ENCODE measurements around the gene CES2.

- no peak for TF ChIP-seq CTCF (IDR thresholded peaks at IDR 0.05; ENCODE audit: insufficient read depth, low read length, poor library complexity, severe bottlenecking)
- TF ChIP-seq EZH2phosphoT487 (conservative IDR thresholded peaks at IDR 0.05; ENCODE audit: low read length) = no peak
Measured at GRCh38 chr16:66968847-66969246, 33.5 kb downstream of the CES2 start.
